Calu3 (cell line): ENCODE results near the gene FBXO10. TPM values are rescaled to one million over a fixed set of nuclear protein-coding genes. Genes with fewer than 3 reads are reported as not detected.

ENCODE experiments used
- BruUV-seq: library from RNA; stranded (reverse); fragments of 400-500 nt; replicated peaks from 2 replicates; lab custom pipeline; 2021; lab: Mats Ljungman, UMichigan
- CTCF ChIA-PET: fragments of 300-600 bp; sonication (Branson Sonifier 250); formaldehyde crosslinking; loops from one replicate; lab custom pipeline; 2022; ENCODE audit warnings: antibody characterized with exemption; lab: Charles Lee
- DNase-seq: peaks from one replicate; pipeline ENCODE4 v3.0.0; 2022
- H3K27ac Mint-ChIP-seq: one replicate; pipeline ENCODE4 v1.8.0; 2022; ENCODE audit warnings: mixed read lengths; ENCODE audit not compliant: unreplicated experiment
- H3K27me3 Mint-ChIP-seq: one replicate; pipeline ENCODE4 v1.8.0; 2022; ENCODE audit warnings: mixed read lengths; ENCODE audit not compliant: unreplicated experiment
- H3K36me3 Mint-ChIP-seq: one replicate; pipeline ENCODE4 v1.8.0; 2022; ENCODE audit warnings: mild to moderate bottlenecking, moderate library complexity, mixed read lengths; ENCODE audit not compliant: insufficient read depth, unreplicated experiment
- H3K4me1 Mint-ChIP-seq: one replicate; pipeline ENCODE4 v1.8.0; 2022; ENCODE audit warnings: mild to moderate bottlenecking, low read depth, mixed read lengths; ENCODE audit not compliant: unreplicated experiment
- H3K4me3 Mint-ChIP-seq: one replicate; pipeline ENCODE4 v1.8.0; 2022; ENCODE audit warnings: mild to moderate bottlenecking, low read depth, moderate library complexity, mixed read lengths; ENCODE audit not compliant: unreplicated experiment
- H3K9me3 Mint-ChIP-seq: one replicate; pipeline ENCODE4 v1.8.0; 2022; ENCODE audit warnings: low read depth, mixed read lengths; ENCODE audit not compliant: unreplicated experiment
- CTCF ChIP-seq: fragments of 200-600 bp; IDR thresholded peaks from one replicate; pipeline ENCODE4 v1.8.0; 2022; ENCODE audit warnings: antibody characterized with exemption; ENCODE audit not compliant: unreplicated experiment
- intact Hi-C: fragments of 100-400 bp; cut with micrococcal nuclease; formaldehyde crosslinking; loops from one replicate; pipeline ENCODE4 v1.10.0; 2022; ENCODE audit not compliant: unreplicated experiment
- total RNA-seq: library from RNA; stranded (reverse); gene quantifications from 2 replicates; pipeline ENCODE4 v1.2.3, GENCODE V29; 2022

Gene FBXO10
- total RNA-seq, 1 experiment from 2014 or later, result 0.94 TPM

GRCh38 chr9:37620396-37620795 lies 44.2 kb upstream of the FBXO10 start:
- Mint-ChIP-seq H3K4me3 (no peak overlapping the region), H3K27ac (no peak overlapping the region), H3K4me1 (no peaks in the 10 kb centered on the region), H3K27me3 (peaks cover 13% of the 10 kb centered on the region), H3K9me3 (no peaks in the 10 kb centered on the region), H3K36me3 (no peaks in the 10 kb centered on the region)
- intact Hi-C loops, result no loop called here
- BruUV-seq, result no TSS peak
- CTCF ChIA-PET, result no interaction called here
- no peak for DNase-seq
- no peak for TF ChIP-seq CTCF

GRCh38 chr9:37619806-37620205 lies 43.6 kb upstream of the FBXO10 start:
- intact Hi-C loops, result no loop called here
- CTCF ChIA-PET, result no interaction called here
- no peaks in the 10 kb centered on the region for H3K36me3 Mint-ChIP-seq
- H3K27ac Mint-ChIP-seq, result no peak overlapping the region
- H3K4me3 Mint-ChIP-seq, result no peak overlapping the region
- TF ChIP-seq CTCF, result no peak
- H3K27me3 Mint-ChIP-seq, result peaks cover 13% of the 10 kb centered on the region
- no peak for DNase-seq
- H3K9me3 Mint-ChIP-seq, result no peaks in the 10 kb centered on the region
- H3K4me1 Mint-ChIP-seq, result no peaks in the 10 kb centered on the region
- BruUV-seq, result no TSS peak

GRCh38 chr9:37618817-37619216 lies 42.6 kb upstream of the FBXO10 start:
- DNase-seq, result no peak
- no TSS peak for BruUV-seq
- Mint-ChIP-seq H3K27me3 (peaks cover 22% of the 10 kb centered on the region), H3K4me3 (no peak overlapping the region), H3K27ac (no peak overlapping the region), H3K4me1 (no peaks in the 10 kb centered on the region), H3K9me3 (no peaks in the 10 kb centered on the region), H3K36me3 (no peaks in the 10 kb centered on the region)
- no peak for TF ChIP-seq CTCF
- intact Hi-C loops, result no loop called here
- CTCF ChIA-PET, result no interaction called here

GRCh38 chr9:37617832-37618231 lies 41.7 kb upstream of the FBXO10 start:
- no peaks in the 10 kb centered on the region for H3K4me1 Mint-ChIP-seq
- no peak for DNase-seq
- H3K27ac Mint-ChIP-seq, result no peak overlapping the region
- H3K27me3 Mint-ChIP-seq, result peaks cover 27% of the 10 kb centered on the region
- no peak for TF ChIP-seq CTCF
- intact Hi-C loops, result no loop called here
- no peaks in the 10 kb centered on the region for H3K36me3 Mint-ChIP-seq
- no TSS peak for BruUV-seq
- no peak overlapping the region for H3K4me3 Mint-ChIP-seq
- H3K9me3 Mint-ChIP-seq, result no peaks in the 10 kb centered on the region
- CTCF ChIA-PET, result no interaction called here
